OCI-LY3 (cell line): Measurements from ENCODE around the gene ASIC5.

ENCODE experiments used
- EZH2phosphoT487 ChIP-seq: fragments of 200-600 bp; shearing (Covaris generic); IDR thresholded peaks from 2 replicates; pipeline ENCODE4 v1.6.1; 2018; ENCODE audit warnings: antibody characterized with exemption, mixed run types, low read depth
- TF ChIP-seq, protein P1 (sequence below): fragments of 200-600, 300-600 bp; sonication (generic); IDR thresholded peaks from 2 replicates; pipeline ENCODE4 v1.5.1; 2014; ENCODE audit warnings: antibody characterized with exemption, low read length, low read depth

GRCh38 chr4:155818639-155819038 lies 47.4 kb downstream of the ASIC5 start:
- TF ChIP-seq, protein P1, sequence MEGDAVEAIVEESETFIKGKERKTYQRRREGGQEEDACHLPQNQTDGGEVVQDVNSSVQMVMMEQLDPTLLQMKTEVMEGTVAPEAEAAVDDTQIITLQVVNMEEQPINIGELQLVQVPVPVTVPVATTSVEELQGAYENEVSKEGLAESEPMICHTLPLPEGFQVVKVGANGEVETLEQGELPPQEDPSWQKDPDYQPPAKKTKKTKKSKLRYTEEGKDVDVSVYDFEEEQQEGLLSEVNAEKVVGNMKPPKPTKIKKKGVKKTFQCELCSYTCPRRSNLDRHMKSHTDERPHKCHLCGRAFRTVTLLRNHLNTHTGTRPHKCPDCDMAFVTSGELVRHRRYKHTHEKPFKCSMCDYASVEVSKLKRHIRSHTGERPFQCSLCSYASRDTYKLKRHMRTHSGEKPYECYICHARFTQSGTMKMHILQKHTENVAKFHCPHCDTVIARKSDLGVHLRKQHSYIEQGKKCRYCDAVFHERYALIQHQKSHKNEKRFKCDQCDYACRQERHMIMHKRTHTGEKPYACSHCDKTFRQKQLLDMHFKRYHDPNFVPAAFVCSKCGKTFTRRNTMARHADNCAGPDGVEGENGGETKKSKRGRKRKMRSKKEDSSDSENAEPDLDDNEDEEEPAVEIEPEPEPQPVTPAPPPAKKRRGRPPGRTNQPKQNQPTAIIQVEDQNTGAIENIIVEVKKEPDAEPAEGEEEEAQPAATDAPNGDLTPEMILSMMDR = no peak
- no peak for TF ChIP-seq EZH2phosphoT487
